ENCODE measurements around the gene LIM2. TPM values are rescaled to one million over a fixed set of nuclear protein-coding genes. Genes with fewer than 3 reads are reported as not detected.

The LIM2 gene
- total and polyA plus RNA-seq, 9 of the 15 experiments (the other 6 are each of a cell fraction or from before 2014, with no cell fraction given): 0.07 to 0.45 (median 0.18) TPM; not detected in 4

GRCh38 chr19:51339687-51340656 is 47.8 kb downstream of the LIM2 start (continued):
- TF ChIP-seq MGA (IDR thresholded peaks at IDR 0.05): peak; percentile 95
- TF ChIP-seq ZNF280A (IDR thresholded peaks at IDR 0.05; ENCODE audit: low read depth, partially characterized antibody): no peak
- no peak for TF ChIP-seq CSDE1 (IDR thresholded peaks at IDR 0.05)
- no peak for TF ChIP-seq ZNF655 (CRISPR knock-in tag; IDR thresholded peaks at IDR 0.05)
- peak; percentile 74; the same call in 1 of the 2 replicates for TF ChIP-seq ATF2 (CRISPR knock-in tag; IDR thresholded peaks at IDR 0.05)
- TF ChIP-seq CHAMP1 (IDR thresholded peaks at IDR 0.05): no peak
- no peak for TF ChIP-seq HLTF (IDR thresholded peaks at IDR 0.05)
